K562 (cell line): ENCODE measurements around the gene DSCAM. TPM values are rescaled to one million over a fixed set of nuclear protein-coding genes. Genes with fewer than 3 reads are reported as not detected.

Experiments
- ATAC-seq: fragments of 200-7000 bp; cut with Tn5 transposase; 3 replicates; pipeline ENCODE4 v1.9.1; 2020; ENCODE audit warnings: moderate library complexity
- BruUV-seq: library from RNA; stranded (reverse); fragments of 400-500 nt; replicated peaks from 2 replicates; lab custom pipeline; 2021; lab: Mats Ljungman, UMichigan
- CTCF ChIA-PET: fragments of 300-600 bp; formaldehyde crosslinking; extraction: SDS; loops from one replicate; lab custom pipeline; 2021; ENCODE audit warnings: low intra/inter-chr PET ratio; lab: Yijun Ruan, JAX
- POLR2A ChIA-PET: fragments of 300-600, 350-650 bp; sonication (Branson Sonifier 250); formaldehyde crosslinking; extraction: SDS; loops from one replicate; lab custom pipeline; 2021; ENCODE audit warnings: antibody characterized with exemption, inconsistent platforms; lab: Yijun Ruan, JAX
- DNase-seq, 4 experiments: peaks; one replicate each; pipeline versions ENCODE4 v3.0.0 to v3.0.0-alpha.2; 2011 to 2018; ENCODE audit warnings: low spot score in 3 of 4, mixed read lengths in 3 of 4; ENCODE audit errors: extremely low read depth in 1 of 4
- FAIRE-seq: peaks from 2 replicates; lab custom pipeline; 2011; peaks lifted over from hg19 to GRCh38; lab: Jason Lieb, UNC
- H2AFZ ChIP-seq: 2 replicates; pipeline ENCODE4 v1.6.0; 2011; ENCODE audit warnings: low read depth, low read length, control low read depth, inconsistent platforms
- H3K27ac ChIP-seq: fragments of 200-600 bp; 3 replicates; pipeline ENCODE4 v1.8.0; 2011; ENCODE audit warnings: low read depth, mild to moderate bottlenecking, control low read depth, inconsistent platforms, low read length, moderate library complexity, mixed read lengths; ENCODE audit errors: extremely low read depth
- H3K27me3 ChIP-seq, 2 experiments: fragments of 300-600 bp in 1 of 2; 2 replicates in 1 of 2; 3 replicates in 1 of 2; pipeline versions ENCODE4 v1.6.0 to v1.8.0; 2011; ENCODE audit warnings: inconsistent platforms in 2 of 2, low read length in 2 of 2, mild to moderate bottlenecking in 1 of 2, mixed read lengths in 1 of 2, moderate library complexity in 1 of 2; ENCODE audit not compliant: control insufficient read depth in 2 of 2, insufficient read depth in 2 of 2
- H3K36me3 ChIP-seq: fragments of 300-600 bp; 3 replicates; pipeline ENCODE4 v1.8.0; 2011; ENCODE audit warnings: mild to moderate bottlenecking, low read length, inconsistent platforms; ENCODE audit not compliant: control insufficient read depth, insufficient read depth
- H3K4me1 ChIP-seq, 2 experiments: fragments of 200-600 bp in 1 of 2; replicated peaks in 1 of 2; 2 replicates in 1 of 2; 3 replicates in 1 of 2; pipeline versions ENCODE4 v1.5.1 to v1.8.0; 2011; ENCODE audit warnings: inconsistent platforms in 2 of 2, low read length in 2 of 2, mild to moderate bottlenecking in 1 of 2, mixed read lengths in 1 of 2, moderate library complexity in 1 of 2; ENCODE audit not compliant: control insufficient read depth in 2 of 2, insufficient read depth in 2 of 2
- H3K4me2 ChIP-seq: 2 replicates; pipeline ENCODE4 v1.6.1; 2011; ENCODE audit warnings: low read length, control low read depth, inconsistent platforms, mixed read lengths; ENCODE audit not compliant: insufficient read depth
- H3K4me3 ChIP-seq: fragments of 200-600 bp; sonication (generic), shearing (Covaris generic); 2 replicates; pipeline ENCODE4 v1.5.1; 2016; ENCODE audit warnings: control low read depth, inconsistent platforms
- H3K79me2 ChIP-seq: fragments of 200-600 bp; 3 replicates; pipeline ENCODE4 v1.8.0; 2011; ENCODE audit warnings: low read length, inconsistent platforms; ENCODE audit not compliant: control insufficient read depth, insufficient read depth
- H3K9ac ChIP-seq, 2 experiments: 2 replicates each; pipeline versions ENCODE4 v1.6.0 to v1.6.1; 2011; ENCODE audit warnings: low read depth in 2 of 2, low read length in 2 of 2, control low read depth in 1 of 2, inconsistent platforms in 1 of 2, mild to moderate bottlenecking in 1 of 2, mixed read lengths in 1 of 2; ENCODE audit not compliant: insufficient read depth in 1 of 2
- H3K9me1 ChIP-seq: one replicate; pipeline ENCODE4 v1.6.0; 2011; ENCODE audit warnings: inconsistent platforms, mild to moderate bottlenecking, low read length, moderate library complexity; ENCODE audit not compliant: control insufficient read depth, insufficient read depth
- H3K9me3 ChIP-seq: replicated peaks from 2 replicates; pipeline ENCODE4 v1.5.1; 2011; ENCODE audit warnings: low read depth, low read length, inconsistent platforms; ENCODE audit not compliant: control insufficient read depth, insufficient read depth
- H4K20me1 ChIP-seq: replicated peaks from 2 replicates; pipeline ENCODE4 v1.6.1; 2011; ENCODE audit warnings: low read length, inconsistent platforms, mixed read lengths; ENCODE audit not compliant: control insufficient read depth, insufficient read depth
- ATF6 ChIP-seq: sonication (generic); formaldehyde crosslinking; IDR thresholded peaks from 2 replicates; pipeline ENCODE4 v1.4.0; 2020; ENCODE audit warnings: mild to moderate bottlenecking, missing genetic modification reagents
- BACH1 ChIP-seq: fragments of 200-800 bp; sonication (Bioruptor generic); IDR thresholded peaks from 2 replicates; pipeline ENCODE4 v1.6.1; 2016; ENCODE audit warnings: missing genetic modification characterization, missing compliant biosample characterization
- CREBBP ChIP-seq: IDR thresholded peaks from one replicate; pipeline ENCODE4 v1.6.1; 2012; ENCODE audit warnings: low read depth, mild to moderate bottlenecking, control low read depth, inconsistent platforms, low read length
- FOXJ2 ChIP-seq: fragments of 200-800 bp; sonication (Bioruptor generic); IDR thresholded peaks from 2 replicates; pipeline ENCODE4 v1.6.1; 2016; ENCODE audit warnings: missing genetic modification characterization, missing compliant biosample characterization
- FOXK2 ChIP-seq, 2 experiments: fragments of 450-650 bp; IDR thresholded peaks in 1 of 2; conservative IDR thresholded peaks in 1 of 2; 2 replicates each; pipeline ENCODE4 v1.6.1; 2016; ENCODE audit warnings: low read depth in 2 of 2, mild to moderate bottlenecking in 1 of 2
- FOXP1 ChIP-seq: sonication (generic); formaldehyde crosslinking; IDR thresholded peaks from 2 replicates; pipeline ENCODE4 v1.8.0; 2022; ENCODE audit warnings: mild to moderate bottlenecking, missing genetic modification reagents
- HNRNPH1 ChIP-seq: fragments of 200-400 bp; formaldehyde crosslinking; optimal IDR thresholded peaks from 2 replicates; pipeline ENCODE3; 2017; ENCODE audit warnings: low read depth, mild to moderate bottlenecking, low read length, moderate library complexity
- NCOA1 ChIP-seq: fragments of 450-650 bp; IDR thresholded peaks from 2 replicates; pipeline ENCODE4 v1.6.1; 2016; ENCODE audit warnings: low read depth
- NKRF ChIP-seq: fragments of 450-650 bp; IDR thresholded peaks from 2 replicates; pipeline ENCODE4 v1.6.1; 2016; ENCODE audit warnings: borderline replicate concordance
- NR1H2 ChIP-seq: sonication (generic); formaldehyde crosslinking; IDR thresholded peaks from 2 replicates; pipeline ENCODE4 v1.4.0; 2020; ENCODE audit warnings: mild to moderate bottlenecking, missing genetic modification reagents
- PHF20 ChIP-seq: fragments of 450-650 bp; IDR thresholded peaks from 2 replicates; pipeline ENCODE4 v1.6.1; 2018; ENCODE audit not compliant: partially characterized antibody
- PTBP1 ChIP-seq: fragments of 200-400 bp; formaldehyde crosslinking; IDR thresholded peaks from 2 replicates; pipeline ENCODE4 v1.6.1; 2017; ENCODE audit warnings: low read depth, low read length
- RFX7 ChIP-seq: fragments of 250-450 bp; sonication (Bioruptor Pico); IDR thresholded peaks from 2 replicates; pipeline ENCODE4 v1.5.1; 2021; ENCODE audit warnings: mild to moderate bottlenecking
- ZC3H8 ChIP-seq: fragments of 450-650 bp; IDR thresholded peaks from 2 replicates; pipeline ENCODE4 v1.6.1; 2017
- ZFPM2 ChIP-seq: fragments of 250-450 bp; sonication (Bioruptor Pico); IDR thresholded peaks from 2 replicates; pipeline ENCODE4 v1.5.1; 2022; ENCODE audit warnings: mild to moderate bottlenecking
- ZNF239 ChIP-seq: fragments of 250-450 bp; sonication (Bioruptor Pico); IDR thresholded peaks from 2 replicates; pipeline ENCODE4 v1.4.0; 2020; ENCODE audit warnings: mild to moderate bottlenecking
- ZNF354B ChIP-seq: fragments of 250-450 bp; sonication (Bioruptor Pico); IDR thresholded peaks from 2 replicates; pipeline ENCODE4 v1.4.0; 2020
- ZNF830 ChIP-seq: fragments of 250-450 bp; sonication (Bioruptor Pico); IDR thresholded peaks from 2 replicates; pipeline ENCODE4 v1.5.0; 2021; ENCODE audit warnings: mild to moderate bottlenecking
- WGBS: fragments of 100-300 bp; shearing (Covaris generic); methylation state at CpG from one replicate; pipeline ENCODE4 v1.1.6; 2016; ENCODE audit warnings: low coverage, mixed read lengths; ENCODE audit not compliant: insufficient coverage; ENCODE audit errors: missing lambda C conversion rate; 5-methylcytosine and 5-hydroxymethylcytosine counted together
- in situ Hi-C: fragments of 300-500 bp; cut with MboI; formaldehyde crosslinking; loops from 4 replicates; pipeline ENCODE4 v1.15.0; 2018; ENCODE audit warnings: inconsistent platforms, mixed read lengths
- intact Hi-C: fragments of 100-400 bp; cut with micrococcal nuclease; formaldehyde crosslinking; loops from 2 replicates; pipeline ENCODE4 v1.14.2; 2022
- polyA plus RNA-seq, 8 experiments: library from polyadenylated mRNA; depleted of rRNA in 4 of 8; stranded (reverse) in 5 of 8; unstranded in 3 of 8; fragments of >200 nt; fragmentation: Nextera tagmentation in 2 of 8; fragmentation: Illumina TruSeq in 1 of 8; extraction: Ambion mirVana in 2 of 8; extraction: Trizol in 1 of 8; gene quantifications; 2 replicates each; pipeline versions ENCODE4 v1.2.1 to v1.2.3, GENCODE V29; 2011 to 2014; ENCODE audit warnings: inconsistent platforms in 1 of 8, missing spikeins in 1 of 8
- total RNA-seq, 7 experiments: library from RNA; depleted of rRNA in 6 of 7; stranded (reverse); fragments of >200 nt in 6 of 7; fragmentation: Illumina TruSeq in 2 of 7; extraction: Trizol in 2 of 7; gene quantifications; 2 replicates each; pipeline versions ENCODE4 v1.2.1 to v1.2.3, GENCODE V29; 2011 to 2021; ENCODE audit warnings: low replicate concordance in 1 of 7
- TF ChIP-seq, protein P1 (sequence below): sonication (generic); formaldehyde crosslinking; IDR thresholded peaks from 2 replicates; pipeline ENCODE4 v1.8.0; 2023; ENCODE audit warnings: mild to moderate bottlenecking, missing genetic modification reagents

The DSCAM gene
- total and polyA plus RNA-seq, 9 of the 15 experiments (the other 6 are each of a cell fraction or from before 2014, with no cell fraction given) = not detected

DNA sequence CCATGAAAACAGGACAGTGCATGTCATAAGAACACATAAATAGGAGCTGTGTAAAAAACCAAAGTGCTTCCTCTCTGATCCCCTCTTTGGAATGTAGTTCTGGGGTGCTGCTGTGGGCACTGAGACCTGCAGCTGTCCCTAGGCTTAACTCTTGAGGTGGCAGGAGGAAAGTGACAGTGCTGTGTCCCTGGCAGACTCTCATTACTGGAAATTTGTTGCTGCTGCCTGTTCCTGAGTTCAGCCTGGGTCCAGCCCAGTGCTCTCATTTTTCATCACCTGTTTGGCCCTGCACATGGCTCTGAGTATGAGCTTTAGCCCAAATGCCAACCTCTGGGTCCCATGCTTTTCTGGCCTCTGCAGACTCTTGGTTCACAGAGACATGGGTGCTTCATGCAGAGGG, 329.3 kb downstream of the DSCAM start (continued):
- TF ChIP-seq NKRF (no peak), CREBBP (no peak), HNRNPH1 (no peak)

GRCh38 chr21:40516335-40516734, 330.6 kb downstream of the DSCAM start:
- Histone ChIP-seq H3K9ac (no peak overlapping the region), H3K9me1 (no peaks in the 10 kb centered on the region), H3K4me1 (no peaks in the 10 kb centered on the region), H3K79me2 (no peaks in the 10 kb centered on the region), H3K9me3 (no peaks in the 10 kb centered on the region; the same call in 1 of the 2 replicates), H4K20me1 (no peaks in the 10 kb centered on the region), H3K4me3 (no peak overlapping the region), H2AFZ (no peak overlapping the region), H3K27me3 (no peaks in the 10 kb centered on the region), H3K27ac (no peak overlapping the region), H3K4me2 (no peak overlapping the region), H3K36me3 (no peaks in the 10 kb centered on the region)
- WGBS = 1% methylated on average over 6 of the region's 8 CpGs
- in situ Hi-C loops = no loop called here
- ChIA-PET CTCF (no interaction called here), POLR2A (no interaction called here)
- FAIRE-seq (no peak), ATAC-seq (no peak), DNase-seq (no peak)
- intact Hi-C loops = no loop called here
- no TSS peak for BruUV-seq
- TF ChIP-seq FOXK2 (conservative IDR thresholded peaks at IDR 0.05 in 1 of 2, IDR thresholded peaks at IDR 0.05 in 1 of 2; ENCODE audit: low read depth in 2 of 2) = no peak
- TF ChIP-seq ZNF830 = no peak
- no peak for TF ChIP-seq NCOA1
- TF ChIP-seq FOXJ2 (tag) = no peak
- TF ChIP-seq, protein P1, sequence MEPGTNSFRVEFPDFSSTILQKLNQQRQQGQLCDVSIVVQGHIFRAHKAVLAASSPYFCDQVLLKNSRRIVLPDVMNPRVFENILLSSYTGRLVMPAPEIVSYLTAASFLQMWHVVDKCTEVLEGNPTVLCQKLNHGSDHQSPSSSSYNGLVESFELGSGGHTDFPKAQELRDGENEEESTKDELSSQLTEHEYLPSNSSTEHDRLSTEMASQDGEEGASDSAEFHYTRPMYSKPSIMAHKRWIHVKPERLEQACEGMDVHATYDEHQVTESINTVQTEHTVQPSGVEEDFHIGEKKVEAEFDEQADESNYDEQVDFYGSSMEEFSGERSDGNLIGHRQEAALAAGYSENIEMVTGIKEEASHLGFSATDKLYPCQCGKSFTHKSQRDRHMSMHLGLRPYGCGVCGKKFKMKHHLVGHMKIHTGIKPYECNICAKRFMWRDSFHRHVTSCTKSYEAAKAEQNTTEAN (CRISPR knock-in tag) = no peak
- no peak for TF ChIP-seq PTBP1
- no peak for TF ChIP-seq ZNF354B (CRISPR knock-in tag)
- no peak for TF ChIP-seq BACH1
- TF ChIP-seq ZNF239 (CRISPR knock-in tag) = no peak
- TF ChIP-seq ZFPM2 = no peak
- TF ChIP-seq FOXP1 = no peak
- TF ChIP-seq PHF20 = no peak
- TF ChIP-seq RFX7 (CRISPR knock-in tag) = no peak
- no peak for TF ChIP-seq ZC3H8
- no peak for TF ChIP-seq NR1H2 (CRISPR knock-in tag)
- TF ChIP-seq ATF6 = no peak
